OCI-LY3 (cell line): ENCODE results near the gene PCSK5.
"Not testable (repeated sequence)": the region's sequence is repeated elsewhere in the genome, so short reads cannot be mapped to it uniquely, and the experiment has no call there.

Experiments
- EZH2phosphoT487 ChIP-seq: fragments of 200-600 bp; shearing (Covaris generic); IDR thresholded peaks from 2 replicates; pipeline ENCODE4 v1.6.1; 2018; ENCODE audit warnings: antibody characterized with exemption, mixed run types, low read depth
- TF ChIP-seq, protein P1 (sequence below): fragments of 200-600, 300-600 bp; sonication (generic); IDR thresholded peaks from 2 replicates; pipeline ENCODE4 v1.5.1; 2014; ENCODE audit warnings: antibody characterized with exemption, low read length, low read depth

GRCh38 chr9:76307047-76307446 is 416.6 kb downstream of the PCSK5 start:
- TF ChIP-seq, protein P1, sequence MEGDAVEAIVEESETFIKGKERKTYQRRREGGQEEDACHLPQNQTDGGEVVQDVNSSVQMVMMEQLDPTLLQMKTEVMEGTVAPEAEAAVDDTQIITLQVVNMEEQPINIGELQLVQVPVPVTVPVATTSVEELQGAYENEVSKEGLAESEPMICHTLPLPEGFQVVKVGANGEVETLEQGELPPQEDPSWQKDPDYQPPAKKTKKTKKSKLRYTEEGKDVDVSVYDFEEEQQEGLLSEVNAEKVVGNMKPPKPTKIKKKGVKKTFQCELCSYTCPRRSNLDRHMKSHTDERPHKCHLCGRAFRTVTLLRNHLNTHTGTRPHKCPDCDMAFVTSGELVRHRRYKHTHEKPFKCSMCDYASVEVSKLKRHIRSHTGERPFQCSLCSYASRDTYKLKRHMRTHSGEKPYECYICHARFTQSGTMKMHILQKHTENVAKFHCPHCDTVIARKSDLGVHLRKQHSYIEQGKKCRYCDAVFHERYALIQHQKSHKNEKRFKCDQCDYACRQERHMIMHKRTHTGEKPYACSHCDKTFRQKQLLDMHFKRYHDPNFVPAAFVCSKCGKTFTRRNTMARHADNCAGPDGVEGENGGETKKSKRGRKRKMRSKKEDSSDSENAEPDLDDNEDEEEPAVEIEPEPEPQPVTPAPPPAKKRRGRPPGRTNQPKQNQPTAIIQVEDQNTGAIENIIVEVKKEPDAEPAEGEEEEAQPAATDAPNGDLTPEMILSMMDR: not testable (repeated sequence)
- TF ChIP-seq EZH2phosphoT487: not testable (repeated sequence)
